ENCODE measurements around the gene ANKRD44. TPM values are rescaled to one million over a fixed set of nuclear protein-coding genes. Genes with fewer than 3 reads are reported as not detected.
A peak's percentile ranks its signal among the peaks of the same experiment; 100 is the strongest.

ANKRD44 gene
- total RNA-seq, 1 donor from 2014 or later = 5.6 TPM

GRCh38 chr2:196974970-196975369 is 335.6 kb downstream of the ANKRD44 start:
- DNase-seq = no peak

- DNase-seq = no peak
These were observed 338.9 kb downstream of the ANKRD44 start for GRCh38 chr2:196971574-196972279.

DNA sequence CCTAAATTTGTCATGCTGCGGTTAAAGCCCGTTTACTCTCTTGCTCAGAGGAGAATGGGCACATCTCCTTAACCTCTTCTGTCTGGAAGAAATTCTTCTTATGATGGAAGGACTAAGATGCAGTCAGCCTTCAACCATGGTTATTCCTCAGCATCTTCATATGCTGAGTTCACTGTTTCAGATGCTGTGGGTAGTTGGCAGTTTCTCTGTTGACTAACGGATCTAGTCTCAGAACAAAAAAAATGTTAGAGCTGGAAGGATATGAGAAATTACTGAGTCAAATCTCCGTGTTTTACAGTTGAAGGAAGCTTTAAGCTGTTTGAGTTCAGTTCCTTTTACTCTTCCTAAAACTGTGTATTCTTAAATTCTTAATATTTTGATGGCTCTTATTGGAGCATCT is 340.5 kb downstream of the ANKRD44 start:
- DNase-seq = no peak

- no peak for DNase-seq
These were observed 342.1 kb downstream of the ANKRD44 start for GRCh38 chr2:196968516-196968915.

- DNase-seq = no peak
These were observed 342.8 kb downstream of the ANKRD44 start for GRCh38 chr2:196967775-196968174.

- peak; percentile 61 for DNase-seq
These were observed 343.5 kb downstream of the ANKRD44 start for GRCh38 chr2:196967116-196967515.

GRCh38 chr2:196966061-196966460 is 344.5 kb downstream of the ANKRD44 start:
- DNase-seq = no peak

DNA sequence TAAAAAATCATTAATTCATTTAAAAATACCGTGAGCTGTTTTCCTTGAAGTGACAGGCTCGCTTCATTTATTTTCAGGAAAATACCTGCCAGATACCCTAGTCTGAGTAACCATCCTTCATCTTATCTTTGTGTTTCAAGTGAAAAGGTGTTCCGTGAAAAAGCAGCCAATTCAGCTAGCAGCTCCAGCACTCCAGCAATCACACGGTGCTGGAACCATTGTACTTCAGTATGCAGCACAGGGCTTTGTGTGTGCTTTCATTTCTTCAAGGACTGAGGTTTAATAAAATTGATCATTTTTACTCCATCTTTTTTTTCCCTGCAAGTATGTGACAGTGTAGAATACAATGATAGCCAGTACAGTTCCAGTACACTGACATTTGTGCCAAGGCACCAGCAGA is 344.9 kb downstream of the ANKRD44 start:
- DNase-seq = no peak

GRCh38 chr2:196963961-196964360 is 346.6 kb downstream of the ANKRD44 start:
- DNase-seq = no peak

DNA sequence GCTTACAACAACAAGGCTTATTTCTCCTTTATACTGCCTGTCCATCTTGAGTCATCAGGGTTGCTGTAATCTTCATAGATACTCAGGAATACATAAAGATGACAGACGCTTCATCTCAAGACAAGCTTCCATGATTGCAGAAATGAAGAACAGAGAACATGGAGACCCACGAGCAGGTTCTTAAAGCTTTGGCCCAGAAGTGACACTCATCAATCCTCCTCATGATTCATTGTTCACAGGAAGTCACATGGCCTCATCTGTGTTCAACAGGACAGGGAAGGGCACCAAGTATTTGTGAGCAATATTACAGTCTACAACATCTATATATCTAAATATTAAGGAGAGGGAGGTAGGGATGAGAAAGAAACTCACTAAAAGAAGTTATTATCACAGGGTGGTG is 347.5 kb downstream of the ANKRD44 start:
- peak; percentile 57 for DNase-seq

DNA sequence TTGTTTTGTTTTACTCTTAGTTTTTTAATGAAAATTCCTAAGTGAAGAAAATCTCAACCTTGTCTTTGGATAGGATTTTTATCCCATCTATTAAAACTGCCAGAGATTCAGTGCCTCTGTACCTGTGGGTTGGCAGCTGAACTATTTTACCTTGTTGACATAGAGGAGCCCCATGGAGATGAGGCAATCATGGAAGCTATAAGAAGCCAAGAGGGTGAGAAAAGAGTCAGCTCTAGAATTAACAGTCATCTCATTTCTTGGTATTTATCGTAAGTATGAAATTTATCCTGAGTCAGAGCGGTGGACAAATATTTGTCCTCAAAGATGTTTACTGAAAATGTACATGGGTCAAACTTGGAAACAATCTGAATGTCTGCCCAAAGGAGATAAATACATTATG is 348.3 kb downstream of the ANKRD44 start:
- DNase-seq = no peak

DNA sequence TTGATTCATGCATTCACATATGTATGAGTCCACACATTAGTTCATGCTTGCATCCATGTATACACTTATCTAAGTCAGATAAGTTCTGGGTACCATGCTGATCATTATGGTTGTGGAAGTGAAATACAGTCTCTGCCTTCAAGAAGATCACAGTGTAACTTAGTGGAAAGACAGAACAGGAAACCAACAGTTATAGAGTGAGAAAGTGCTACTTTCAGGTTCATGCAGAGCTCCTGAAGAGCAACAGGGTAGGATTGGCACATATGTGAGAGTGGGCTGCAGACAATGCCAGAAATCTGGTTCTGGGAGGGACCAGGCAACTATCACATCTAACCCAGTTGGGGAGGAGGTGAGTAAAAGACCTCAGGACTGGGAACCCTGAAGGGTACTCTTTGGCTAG is 348.7 kb downstream of the ANKRD44 start:
- DNase-seq = no peak

GRCh38 chr2:196959734-196960338 is 350.7 kb downstream of the ANKRD44 start:
- DNase-seq = no peak

DNA sequence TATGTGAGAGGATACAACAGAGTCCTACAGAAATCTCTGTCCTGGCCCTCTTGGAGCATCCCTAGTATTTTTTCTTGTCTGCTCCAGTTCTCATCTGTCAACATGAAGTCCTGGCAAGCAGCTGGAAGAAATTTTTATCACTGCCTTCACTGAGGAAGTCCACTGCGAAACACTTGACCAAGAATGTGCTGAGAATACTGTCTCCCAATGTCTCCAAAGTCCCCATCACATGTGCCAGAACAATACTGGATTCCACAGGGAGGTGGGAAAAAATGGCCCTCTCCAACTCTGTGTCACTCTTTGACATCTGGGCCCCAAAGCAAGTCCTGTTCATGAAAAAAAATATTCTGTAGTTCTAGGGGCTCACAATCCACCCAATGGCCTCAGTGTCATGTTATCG is 351.3 kb downstream of the ANKRD44 start:
- DNase-seq = no peak

- DNase-seq = no peak
These were observed 352.6 kb downstream of the ANKRD44 start for GRCh38 chr2:196957881-196958525.

- DNase-seq = no peak
These were observed 353.1 kb downstream of the ANKRD44 start for GRCh38 chr2:196957442-196957841.

- DNase-seq = no peak
These were observed 354.5 kb downstream of the ANKRD44 start for GRCh38 chr2:196956069-196956468.

GRCh38 chr2:196955036-196955435 is 355.5 kb downstream of the ANKRD44 start:
- no peak for DNase-seq

- DNase-seq = no peak
These were observed 356.6 kb downstream of the ANKRD44 start for GRCh38 chr2:196954001-196954400.

GRCh38 chr2:196952936-196953335 is 357.6 kb downstream of the ANKRD44 start:
- DNase-seq = no peak

DNA sequence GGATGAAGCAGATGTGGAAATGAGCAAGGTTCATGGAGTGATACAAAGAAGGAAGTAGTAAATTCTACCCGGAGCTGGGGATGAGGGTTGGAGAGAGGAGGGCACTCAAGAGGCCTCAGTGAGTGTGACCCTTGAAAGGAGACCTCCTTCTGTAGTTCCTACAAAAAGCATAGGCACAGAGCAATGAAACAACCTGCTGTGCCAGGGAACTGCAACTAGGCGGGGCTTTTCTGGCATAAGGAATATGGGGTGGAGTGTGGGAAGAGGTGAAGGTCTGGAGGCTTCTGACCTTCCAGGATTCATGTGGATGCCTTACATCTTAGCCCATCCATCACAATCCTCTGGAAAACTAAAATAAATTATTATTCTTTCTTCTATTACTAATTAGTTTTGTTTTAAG is 358.6 kb downstream of the ANKRD44 start:
- no peak for DNase-seq

- DNase-seq = no peak
These were observed 361.5 kb downstream of the ANKRD44 start for GRCh38 chr2:196949116-196949515.

DNA sequence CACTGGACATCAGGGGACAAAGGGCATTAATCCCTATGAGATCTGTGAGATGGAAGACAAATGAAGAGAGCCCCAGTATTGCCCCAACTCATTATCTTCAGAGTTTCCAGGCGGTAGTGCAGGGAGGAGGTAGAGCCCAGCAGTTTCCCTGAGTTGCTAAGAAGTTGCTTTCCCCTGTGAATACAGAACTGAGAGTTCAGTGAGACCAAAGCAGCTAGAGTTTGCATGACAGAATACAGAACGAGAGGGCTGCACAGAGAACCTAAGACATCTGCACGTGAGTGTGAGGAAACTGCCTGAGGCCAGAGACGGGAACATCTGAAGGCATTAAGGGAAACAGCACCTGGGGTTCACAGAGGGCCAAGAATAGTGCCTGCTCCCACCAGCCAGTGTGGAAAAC is 366.0 kb downstream of the ANKRD44 start:
- DNase-seq = no peak

DNA sequence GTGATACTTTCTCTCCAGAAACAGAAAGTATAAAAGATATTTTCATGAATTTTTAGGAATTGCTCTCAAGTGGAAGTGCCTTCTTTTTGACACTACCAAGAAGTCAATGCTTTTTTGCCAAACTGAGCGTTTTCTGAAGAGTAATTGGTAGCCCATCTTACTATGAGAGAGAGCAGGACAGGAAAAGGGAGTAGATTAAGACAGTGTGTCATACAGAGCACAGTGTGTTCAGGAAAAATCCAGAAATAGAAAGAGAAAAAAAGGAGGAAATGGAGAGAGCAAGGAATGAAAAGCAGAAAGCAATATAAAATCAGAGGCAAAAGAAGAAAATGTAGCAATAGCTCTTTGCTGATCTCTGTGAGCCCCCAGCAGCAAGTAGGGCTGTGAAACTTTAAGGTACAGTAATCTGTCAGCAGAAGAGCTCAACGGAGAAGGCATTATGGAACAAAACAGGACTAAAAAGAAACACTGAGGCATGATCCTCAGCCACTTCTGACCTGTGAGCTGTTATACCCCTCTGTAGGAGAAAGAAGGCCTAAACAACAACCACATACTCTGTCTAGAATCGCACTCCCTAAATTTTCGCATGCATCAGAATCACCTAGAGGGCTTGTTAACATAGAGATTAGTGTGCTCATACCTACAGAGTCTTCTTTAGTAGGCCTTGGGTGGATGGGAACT is 369.0 kb downstream of the ANKRD44 start:
- DNase-seq = no peak
